ELF-1 (cell line): ENCODE data around the gene RHOJ.
"Not testable (repeated sequence)": the region's sequence is repeated elsewhere in the genome, so short reads cannot be mapped to it uniquely, and the experiment has no call there.

Experiments
- DNase-seq: peaks from one replicate; pipeline ENCODE4 v3.0.0-alpha.2; 2016; ENCODE audit warnings: low read depth, low spot score

RHOJ gene

GRCh38 chr14:63204407-63205043, at the start of gene RHOJ:
TSS of gene RHOJ (plus strand) at chr14:63204443. CDS start at chr14:63204870, 427 bp downstream.
- peak; percentile 30 for DNase-seq

GRCh38 chr14:63155511-63156185, 48.6 kb upstream of the RHOJ start:
- no peak for DNase-seq

GRCh38 chr14:63157195-63157594, 47.0 kb upstream of the RHOJ start:
- DNase-seq: no peak

GRCh38 chr14:63163306-63163705, 40.9 kb upstream of the RHOJ start:
- DNase-seq: no peak

GRCh38 chr14:63164108-63164683, 40.0 kb upstream of the RHOJ start:
- DNase-seq: no peak

- not testable (repeated sequence) for DNase-seq
These were observed 39.0 kb upstream of the RHOJ start for GRCh38 chr14:63165267-63165666.

GRCh38 chr14:63167044-63167443, 37.2 kb upstream of the RHOJ start:
- DNase-seq: no peak

- DNase-seq: peak; percentile 29
These were observed 29.5 kb upstream of the RHOJ start for GRCh38 chr14:63174760-63175191.

GRCh38 chr14:63175531-63175930, 28.7 kb upstream of the RHOJ start:
- DNase-seq: no peak

- no peak for DNase-seq
These were observed 25.3 kb upstream of the RHOJ start for GRCh38 chr14:63178912-63179311.

GRCh38 chr14:63179383-63179782, 24.9 kb upstream of the RHOJ start:
- no peak for DNase-seq

- no peak for DNase-seq
These were observed 24.2 kb upstream of the RHOJ start for GRCh38 chr14:63180011-63180410.

GRCh38 chr14:63182968-63183367, 21.3 kb upstream of the RHOJ start:
- no peak for DNase-seq

- DNase-seq: no peak
These were observed 17.8 kb upstream of the RHOJ start for GRCh38 chr14:63186453-63186852.

- no peak for DNase-seq
These were observed 13.0 kb upstream of the RHOJ start for GRCh38 chr14:63191211-63191610.

- DNase-seq: no peak
These were observed 12.2 kb upstream of the RHOJ start for GRCh38 chr14:63192085-63192484.

GRCh38 chr14:63193236-63193635, 11.0 kb upstream of the RHOJ start:
- DNase-seq: no peak

- DNase-seq: no peak
These were observed 4.1 kb upstream of the RHOJ start for GRCh38 chr14:63200035-63200740.

GRCh38 chr14:63200767-63201166, 3.5 kb upstream of the RHOJ start:
- DNase-seq: no peak

- no peak for DNase-seq
These were observed 1.2 kb upstream of the RHOJ start for GRCh38 chr14:63203015-63203414.

GRCh38 chr14:63203618-63204406, 431 bp upstream of the RHOJ start:
- peak; percentile 78 for DNase-seq
